ENCODE results near the gene SLC2A14. TPM values are rescaled to one million over a fixed set of nuclear protein-coding genes. Genes with fewer than 3 reads are reported as not detected.

The SLC2A14 gene
- total RNA-seq, 1 donor from 2014 or later = not detected

GRCh38 chr12:7877420-7877819, 4.7 kb upstream of the SLC2A14 start:
- Histone ChIP-seq H3K9me3 (no peaks in the 10 kb centered on the region), H3K27ac (no peak overlapping the region), H3K27me3 (no peaks in the 10 kb centered on the region), H3K4me3 (no peak overlapping the region), H3K36me3 (no peaks in the 10 kb centered on the region), H3K4me1 (peaks cover 8% of the 10 kb centered on the region)
- intact Hi-C loops (cut with DNase I) = no loop called here
- TF ChIP-seq POLR2AphosphoS5 (IDR thresholded peaks at IDR 0.05; ENCODE audit: insufficient read depth in 1 of 2, low read depth in 1 of 2) (no peak), POLR2A (IDR thresholded peaks at IDR 0.05) (no peak), CTCF (IDR thresholded peaks at IDR 0.05) (no peak)
- DNase-seq (ENCODE audit: extremely low spot score in 2 of 2) = no peak

GRCh38 chr12:7870335-7870734, 2.4 kb downstream of the SLC2A14 start:
- Histone ChIP-seq H3K27me3 (no peaks in the 10 kb centered on the region), H3K4me3 (no peak overlapping the region), H3K4me1 (peaks cover 8% of the 10 kb centered on the region), H3K9me3 (no peaks in the 10 kb centered on the region), H3K36me3 (no peaks in the 10 kb centered on the region), H3K27ac (no peak overlapping the region)
- intact Hi-C loops (cut with DNase I) = no loop called here
- no peak for DNase-seq (ENCODE audit: extremely low spot score in 2 of 2)
- TF ChIP-seq CTCF (IDR thresholded peaks at IDR 0.05) (no peak), POLR2A (IDR thresholded peaks at IDR 0.05) (no peak), POLR2AphosphoS5 (IDR thresholded peaks at IDR 0.05; ENCODE audit: insufficient read depth in 1 of 2, low read depth in 1 of 2) (no peak)

- DNase-seq (ENCODE audit: extremely low spot score in 2 of 2) = no peak
- Histone ChIP-seq H3K36me3 (no peaks in the 10 kb centered on the region), H3K4me1 (peaks cover 8% of the 10 kb centered on the region), H3K27ac (no peak overlapping the region), H3K27me3 (no peaks in the 10 kb centered on the region), H3K9me3 (no peaks in the 10 kb centered on the region), H3K4me3 (no peak overlapping the region)
- intact Hi-C loops (cut with DNase I) = no loop called here
- TF ChIP-seq POLR2A (IDR thresholded peaks at IDR 0.05) (no peak), POLR2AphosphoS5 (IDR thresholded peaks at IDR 0.05; ENCODE audit: insufficient read depth in 1 of 2, low read depth in 1 of 2) (no peak), CTCF (IDR thresholded peaks at IDR 0.05) (no peak)
Observed at GRCh38 chr12:7869137-7869536, 3.6 kb downstream of the SLC2A14 start.

GRCh38 chr12:7868391-7868790, 4.3 kb downstream of the SLC2A14 start:
- intact Hi-C loops (cut with DNase I) = no loop called here

More at GRCh38 chr12:7868391-7868790, 4.3 kb downstream of the SLC2A14 start:
- H3K27me3 ChIP-seq = no peaks in the 10 kb centered on the region
- DNase-seq (ENCODE audit: extremely low spot score in 2 of 2) = no peak
- no peak overlapping the region for H3K27ac ChIP-seq
- peaks cover 8% of the 10 kb centered on the region for H3K4me1 ChIP-seq
- H3K9me3 ChIP-seq = no peaks in the 10 kb centered on the region
- TF ChIP-seq POLR2AphosphoS5 (IDR thresholded peaks at IDR 0.05; ENCODE audit: insufficient read depth in 1 of 2, low read depth in 1 of 2) = no peak
- TF ChIP-seq CTCF (IDR thresholded peaks at IDR 0.05) = no peak
- TF ChIP-seq POLR2A (IDR thresholded peaks at IDR 0.05) = no peak
- H3K4me3 ChIP-seq = no peak overlapping the region
- H3K36me3 ChIP-seq = no peaks in the 10 kb centered on the region
